ENCODE measurements around the gene TENT4B. TPM values are rescaled to one million over a fixed set of nuclear protein-coding genes. Genes with fewer than 3 reads are reported as not detected.

The TENT4B gene
- total RNA-seq, 1 donor from 2014 or later, result 8.4 TPM

DNA sequence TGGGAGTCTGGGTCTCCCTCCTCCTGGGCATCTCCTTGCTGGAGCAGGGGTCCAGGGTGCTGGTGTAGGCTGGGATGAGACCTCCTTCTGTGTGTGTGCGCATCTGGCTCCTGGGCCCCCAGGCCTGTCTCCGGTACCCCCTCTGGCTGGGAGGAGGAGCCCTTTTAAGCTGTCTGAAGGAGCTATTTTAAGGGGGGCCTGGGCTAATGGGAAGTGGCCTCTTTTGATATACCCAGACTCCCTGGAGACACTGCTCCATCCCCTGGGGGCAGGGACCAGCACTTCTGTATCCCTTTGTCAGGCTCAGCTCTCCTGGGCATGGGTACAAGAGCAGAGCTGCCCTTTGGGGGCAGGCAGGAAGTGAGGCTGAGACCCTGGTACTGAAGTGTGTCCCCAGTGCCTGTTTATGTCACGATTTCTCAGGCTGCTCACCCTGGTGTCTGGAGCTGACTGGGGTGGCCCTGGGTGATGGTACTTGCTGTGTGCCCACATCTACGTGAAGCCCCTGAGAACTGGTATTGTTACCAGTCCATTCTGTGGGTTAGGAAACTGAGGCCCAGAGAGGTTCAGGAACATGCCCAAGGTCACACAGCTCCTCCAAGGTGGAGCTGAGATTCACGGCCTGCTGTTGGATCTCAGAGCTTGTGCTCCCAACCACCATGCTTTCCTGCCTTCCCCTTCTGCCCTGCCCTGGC is 119.7 kb downstream of the TENT4B start:
- Mint-ChIP-seq H3K9me3 (ENCODE audit: low read depth) (no peaks in the 10 kb centered on the region), H3K4me3 (ENCODE audit: unreplicated experiment) (no peak overlapping the region), H3K4me1 (ENCODE audit: low read depth) (no peaks in the 10 kb centered on the region), H3K36me3 (ENCODE audit: low read depth) (no peaks in the 10 kb centered on the region), H3K27ac (ENCODE audit: unreplicated experiment) (no peak overlapping the region), H3K27me3 (ENCODE audit: low read depth) (no peaks in the 10 kb centered on the region)
- TF ChIP-seq CTCF (IDR thresholded peaks at IDR 0.05), result no peak
- peak; percentile 36 for DNase-seq (ENCODE audit: low spot score)

DNA sequence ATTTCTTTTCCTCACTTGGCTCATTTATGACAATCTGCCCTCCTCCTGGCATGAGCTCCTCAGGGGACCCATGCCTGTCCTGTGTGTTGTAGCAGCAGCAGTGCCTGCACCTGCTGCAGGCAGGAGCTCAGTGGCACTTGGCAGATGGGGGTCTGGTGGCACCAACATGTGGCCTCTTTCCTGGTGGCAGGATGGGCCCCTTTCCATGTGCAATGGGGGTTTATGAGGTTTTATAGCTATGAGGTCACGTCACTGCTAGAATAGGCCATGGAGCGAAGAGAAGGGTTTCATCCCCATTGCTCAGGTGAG is 120.2 kb downstream of the TENT4B start:
- Mint-ChIP-seq H3K36me3 (ENCODE audit: low read depth) (no peaks in the 10 kb centered on the region), H3K27me3 (ENCODE audit: low read depth) (no peaks in the 10 kb centered on the region), H3K4me3 (ENCODE audit: unreplicated experiment) (no peak overlapping the region), H3K27ac (ENCODE audit: unreplicated experiment) (no peak overlapping the region), H3K9me3 (ENCODE audit: low read depth) (peaks cover 3% of the 10 kb centered on the region), H3K4me1 (ENCODE audit: low read depth) (no peaks in the 10 kb centered on the region)
- TF ChIP-seq CTCF (IDR thresholded peaks at IDR 0.05), result no peak
- DNase-seq (ENCODE audit: low spot score), result no peak

DNA sequence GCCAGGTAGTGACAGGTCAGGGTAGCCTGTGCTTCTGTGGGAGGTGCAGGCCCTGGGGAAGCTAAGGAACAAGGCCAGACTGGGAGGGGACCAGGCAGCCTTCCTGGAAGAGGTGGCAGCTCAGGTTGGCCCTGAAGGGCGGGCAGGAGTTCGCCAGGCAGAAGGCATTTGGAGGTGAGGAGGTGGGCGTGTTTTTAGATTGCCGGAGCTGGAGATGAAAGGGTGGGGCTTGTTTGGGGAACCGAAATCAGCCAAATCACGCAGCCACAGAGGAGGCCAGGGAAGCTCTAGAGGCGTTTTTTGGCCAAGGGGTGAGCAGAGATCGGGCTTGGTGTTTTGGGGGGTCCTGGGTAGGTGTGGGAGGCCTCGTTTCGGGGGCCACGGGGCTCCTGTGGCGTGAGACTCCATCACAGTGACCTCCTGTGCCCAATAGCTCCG is 120.8 kb downstream of the TENT4B start:
- Mint-ChIP-seq H3K27ac (ENCODE audit: unreplicated experiment) (no peak overlapping the region), H3K36me3 (ENCODE audit: low read depth) (no peaks in the 10 kb centered on the region), H3K27me3 (ENCODE audit: low read depth) (no peaks in the 10 kb centered on the region), H3K4me3 (ENCODE audit: unreplicated experiment) (no peak overlapping the region), H3K9me3 (ENCODE audit: low read depth) (peaks cover 5% of the 10 kb centered on the region), H3K4me1 (ENCODE audit: low read depth) (no peaks in the 10 kb centered on the region)
- DNase-seq (ENCODE audit: low spot score), result peak; percentile 68
- TF ChIP-seq CTCF (IDR thresholded peaks at IDR 0.05), result no peak

- Mint-ChIP-seq H3K4me1 (ENCODE audit: low read depth) (no peaks in the 10 kb centered on the region), H3K4me3 (ENCODE audit: unreplicated experiment) (no peak overlapping the region), H3K36me3 (ENCODE audit: low read depth) (no peaks in the 10 kb centered on the region), H3K27me3 (ENCODE audit: low read depth) (no peaks in the 10 kb centered on the region), H3K27ac (ENCODE audit: unreplicated experiment) (no peak overlapping the region), H3K9me3 (ENCODE audit: low read depth) (peaks cover 5% of the 10 kb centered on the region)
- DNase-seq (ENCODE audit: low spot score), result peak; percentile 55
- no peak for TF ChIP-seq CTCF (IDR thresholded peaks at IDR 0.05)
Measured at GRCh38 chr16:50274326-50275097, 121.4 kb downstream of the TENT4B start.

DNA sequence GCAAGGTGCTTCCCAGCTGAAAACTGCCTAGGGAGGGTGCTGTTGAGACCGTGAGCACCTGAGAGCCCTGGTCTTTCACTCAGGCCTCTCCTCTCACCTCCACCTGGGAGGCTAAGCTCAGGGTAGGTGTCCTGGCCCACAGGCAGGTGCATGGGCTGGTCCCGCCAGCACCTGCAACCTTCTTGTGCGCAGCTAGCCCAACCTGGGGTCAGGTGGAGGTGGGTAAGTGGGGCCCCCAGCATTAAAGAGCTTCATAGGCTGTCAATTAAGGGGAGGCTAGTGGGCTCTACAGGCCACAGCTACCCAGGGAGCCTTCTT is 122.0 kb downstream of the TENT4B start:
- no peaks in the 10 kb centered on the region for H3K4me1 Mint-ChIP-seq (ENCODE audit: low read depth)
- peak; percentile 41 for DNase-seq (ENCODE audit: low spot score)
- H3K27ac Mint-ChIP-seq (ENCODE audit: unreplicated experiment), result no peak overlapping the region
- H3K9me3 Mint-ChIP-seq (ENCODE audit: low read depth), result peaks cover 7% of the 10 kb centered on the region
- no peak for TF ChIP-seq CTCF (IDR thresholded peaks at IDR 0.05)
- H3K27me3 Mint-ChIP-seq (ENCODE audit: low read depth), result no peaks in the 10 kb centered on the region
- peaks cover under 1% of the 10 kb centered on the region for H3K36me3 Mint-ChIP-seq (ENCODE audit: low read depth)
- H3K4me3 Mint-ChIP-seq (ENCODE audit: unreplicated experiment), result no peak overlapping the region

All from chondrocyte (in vitro differentiated cells).